Smooth muscle cell (in vitro differentiated cells): Measurements from ENCODE around the gene FBXO33. TPM values are rescaled to one million over a fixed set of nuclear protein-coding genes. Genes with fewer than 3 reads are reported as not detected.

Experiments
- DNase-seq: peaks from one replicate; lab custom pipeline; 2025; ENCODE audit not compliant: unreplicated experiment; lab: John Stamatoyannopoulos, UW
- H2AFZ ChIP-seq: fragments of 200-600 bp; sonication (generic); 2 replicates; pipeline ENCODE4 v1.6.0; 2016; ENCODE audit warnings: antibody characterized with exemption, low read depth, mild to moderate bottlenecking
- H3F3A ChIP-seq: fragments of 200-600 bp; sonication (generic); 2 replicates; pipeline ENCODE4 v1.6.0; 2017; ENCODE audit warnings: antibody characterized with exemption, low read depth
- H3K27ac ChIP-seq: fragments of 200-600 bp; sonication (generic); 2 replicates; pipeline ENCODE4 v1.5.1; 2016; ENCODE audit warnings: low read depth, mild to moderate bottlenecking
- H3K27me3 ChIP-seq: fragments of 200-600 bp; sonication (generic); 2 replicates; pipeline ENCODE4 v1.6.1; 2016; ENCODE audit warnings: low read depth, mild to moderate bottlenecking
- H3K36me3 ChIP-seq: fragments of 200-600 bp; sonication (generic); 2 replicates; pipeline ENCODE4 v1.5.1; 2016; ENCODE audit warnings: low read depth
- H3K4me1 ChIP-seq: fragments of 200-600 bp; sonication (generic); 2 replicates; pipeline ENCODE4 v1.5.1; 2016; ENCODE audit warnings: low read depth
- H3K4me2 ChIP-seq: fragments of 200-600 bp; sonication (generic); 2 replicates; pipeline ENCODE4 v1.6.0; 2016; ENCODE audit warnings: mild to moderate bottlenecking
- H3K4me3 ChIP-seq: fragments of 200-600 bp; sonication (generic); 2 replicates; pipeline ENCODE4 v1.5.1; 2016; ENCODE audit warnings: mild to moderate bottlenecking
- H3K79me2 ChIP-seq: fragments of 200-600 bp; sonication (generic); 2 replicates; pipeline ENCODE4 v1.6.0; 2016; ENCODE audit warnings: low read depth, mild to moderate bottlenecking
- H3K9ac ChIP-seq: fragments of 200-600 bp; sonication (generic); 2 replicates; pipeline ENCODE4 v1.6.0; 2016; ENCODE audit warnings: low read depth
- H3K9me3 ChIP-seq: fragments of 200-600 bp; sonication (generic); replicated peaks from 2 replicates; pipeline ENCODE4 v1.5.1; 2016; ENCODE audit warnings: low read depth
- H4K20me1 ChIP-seq: fragments of 200-600 bp; sonication (generic); 2 replicates; pipeline ENCODE4 v1.6.0; 2016; ENCODE audit warnings: low read depth
- CTCF ChIP-seq: fragments of 200-600 bp; sonication (generic); IDR thresholded peaks from 2 replicates; pipeline ENCODE4 v1.5.1; 2017; ENCODE audit warnings: borderline replicate concordance, mild to moderate bottlenecking, antibody characterized with exemption; ENCODE audit not compliant: insufficient read depth, poor library complexity, severe bottlenecking
- WGBS: methylation state at CpG from one replicate; pipeline ENCODE4 v1.1.7; 2016; ENCODE audit warnings: low lambda C conversion rate; 5-methylcytosine and 5-hydroxymethylcytosine counted together
- polyA plus RNA-seq: library from polyadenylated mRNA; unstranded; fragments of >200 nt; fragmentation: Nextera tagmentation; extraction: Ambion mirVana; gene quantifications from 2 replicates; pipeline ENCODE4 v1.2.1, GENCODE V29; 2016
- total RNA-seq: library from RNA; depleted of rRNA; stranded (reverse); fragments of >200 nt; gene quantifications from 2 replicates; pipeline ENCODE4 v1.2.3, GENCODE V29; 2014

The FBXO33 gene
- total and polyA plus RNA-seq, 2 experiments from 2014 or later = 9.2 to 15.4 TPM

- no peak overlapping the region for H3K9ac ChIP-seq
- H3K36me3 ChIP-seq = no peaks in the 10 kb centered on the region
- no peak overlapping the region for H3K4me3 ChIP-seq
- peaks cover 52% of the 10 kb centered on the region for H4K20me1 ChIP-seq
- no peak for DNase-seq
- H3K79me2 ChIP-seq = peaks cover 58% of the 10 kb centered on the region
- H3K9me3 ChIP-seq = no peaks in the 10 kb centered on the region
- no peak overlapping the region for H2AFZ ChIP-seq
- no peaks in the 10 kb centered on the region for H3F3A ChIP-seq
- no peaks in the 10 kb centered on the region for H3K27me3 ChIP-seq
- no peak for TF ChIP-seq CTCF
- H3K4me1 ChIP-seq = no peaks in the 10 kb centered on the region
- no peak overlapping the region for H3K27ac ChIP-seq
- H3K4me2 ChIP-seq = no peak overlapping the region
Measured at GRCh38 chr14:39422243-39422642, 10.0 kb downstream of the FBXO33 start.

- Histone ChIP-seq H3K27me3 (no peaks in the 10 kb centered on the region), H3K4me3 (no peak overlapping the region), H3K9ac (no peak overlapping the region), H3F3A (no peaks in the 10 kb centered on the region), H3K4me2 (no peak overlapping the region), H3K9me3 (peaks cover 7% of the 10 kb centered on the region), H2AFZ (no peak overlapping the region), H3K27ac (no peak overlapping the region), H3K4me1 (no peaks in the 10 kb centered on the region), H3K79me2 (peaks cover 31% of the 10 kb centered on the region), H4K20me1 (peaks cover 25% of the 10 kb centered on the region), H3K36me3 (peaks cover 8% of the 10 kb centered on the region)
- no peak for TF ChIP-seq CTCF
- DNase-seq = no peak
- 93% methylated on average over 1 of the region's 1 CpG for WGBS
Measured at GRCh38 chr14:39419272-39419671, 13.0 kb downstream of the FBXO33 start.

- Histone ChIP-seq H3K9ac (no peak overlapping the region), H3K27me3 (no peaks in the 10 kb centered on the region), H3K27ac (no peak overlapping the region), H3F3A (no peaks in the 10 kb centered on the region), H4K20me1 (peaks cover 10% of the 10 kb centered on the region), H2AFZ (no peak overlapping the region), H3K4me3 (no peak overlapping the region), H3K4me2 (no peak overlapping the region), H3K79me2 (peaks cover 15% of the 10 kb centered on the region), H3K36me3 (peaks cover 8% of the 10 kb centered on the region), H3K9me3 (peaks cover 7% of the 10 kb centered on the region), H3K4me1 (no peaks in the 10 kb centered on the region)
- WGBS = 97% methylated on average over 2 of the region's 2 CpGs
- no peak for TF ChIP-seq CTCF
- DNase-seq = no peak
Measured at GRCh38 chr14:39417014-39417413, 15.2 kb downstream of the FBXO33 start.

GRCh38 chr14:39416072-39416471 is 16.2 kb downstream of the FBXO33 start:
- H3K79me2 ChIP-seq = peaks cover 7% of the 10 kb centered on the region
- no peak for TF ChIP-seq CTCF
- H3K9me3 ChIP-seq = peaks cover 7% of the 10 kb centered on the region

More at GRCh38 chr14:39416072-39416471, 16.2 kb downstream of the FBXO33 start:
- Histone ChIP-seq H3K36me3 (peaks cover 8% of the 10 kb centered on the region), H2AFZ (no peak overlapping the region), H3K4me2 (no peak overlapping the region), H3K27ac (no peak overlapping the region), H4K20me1 (peaks cover 4% of the 10 kb centered on the region), H3K27me3 (no peaks in the 10 kb centered on the region), H3K4me3 (no peak overlapping the region), H3K9ac (no peak overlapping the region), H3F3A (no peaks in the 10 kb centered on the region), H3K4me1 (no peaks in the 10 kb centered on the region)
- WGBS = 95% methylated on average over 1 of the region's 1 CpG
- DNase-seq = no peak
